A549 (cell line): ENCODE results near the gene KRTAP21-1. TPM values are rescaled to one million over a fixed set of nuclear protein-coding genes. Genes with fewer than 3 reads are reported as not detected.

ENCODE experiments used
- ATAC-seq, 2 experiments: fragments of 200-7000 bp in 1 of 2; fragments of >200 bp in 1 of 2; cut with Nextera tagmentation in 1 of 2; cut with Tn5 transposase in 1 of 2; 3 replicates each; pipeline versions ENCODE4 v1.8.0 to v1.9.1; 2018 to 2020; ENCODE audit warnings: mild to moderate bottlenecking in 1 of 2, moderate library complexity in 1 of 2
- CTCF ChIA-PET: fragments of 300-600 bp; sonication (Branson Sonifier 250); formaldehyde crosslinking; extraction: SDS; loops from one replicate; lab custom pipeline; 2021; ENCODE audit warnings: antibody characterized with exemption, inconsistent platforms; lab: Yijun Ruan, JAX
- POLR2A ChIA-PET: fragments of 350-600 bp; formaldehyde crosslinking; extraction: SDS; loops from one replicate; lab custom pipeline; 2021; ENCODE audit warnings: antibody characterized with exemption, inconsistent platforms; lab: Yijun Ruan, JAX
- DNase-seq, 2 experiments: peaks; one replicate each; pipeline versions ENCODE4 v3.0.0 to v3.0.0-alpha.2; 2011 to 2016; ENCODE audit warnings: low read depth in 1 of 2, low spot score in 1 of 2
- FAIRE-seq: peaks from 2 replicates; lab custom pipeline; 2011; peaks lifted over from hg19 to GRCh38; lab: Jason Lieb, UNC
- H3K27ac ChIP-seq, 2 experiments: fragments of >200 bp; sonication (Bioruptor Twin); formaldehyde crosslinking; 3 replicates each; pipeline ENCODE4 v1.5.1; 2016 to 2017
- H3K4me1 ChIP-seq: fragments of >200 bp; sonication (Bioruptor Twin); formaldehyde crosslinking; 3 replicates; pipeline ENCODE4 v1.6.1; 2016
- H3K4me2 ChIP-seq: fragments of >200 bp; sonication (Bioruptor Twin); formaldehyde crosslinking; 3 replicates; pipeline ENCODE4 v1.6.1; 2016
- H3K4me3 ChIP-seq: fragments of >200 bp; sonication (Bioruptor Twin); formaldehyde crosslinking; 3 replicates; pipeline ENCODE4 v1.5.1; 2016
- H3K9me3 ChIP-seq: fragments of >200 bp; sonication (Bioruptor Twin); formaldehyde crosslinking; 3 replicates; pipeline ENCODE4 v1.6.1; 2016
- ATOH8 ChIP-seq: fragments of 250-450 bp; sonication (Bioruptor Pico); IDR thresholded peaks from 2 replicates; pipeline ENCODE4 v1.5.0; 2020; ENCODE audit warnings: low read depth, mild to moderate bottlenecking, moderate library complexity
- BHLHE40 ChIP-seq: IDR thresholded peaks from 2 replicates; pipeline ENCODE4 v1.6.1; 2012; ENCODE audit warnings: low read depth, low read length, inconsistent platforms
- CBX8 ChIP-seq: fragments of 200-600 bp; sonication (generic); IDR thresholded peaks from 2 replicates; pipeline ENCODE4 v1.6.1; 2016
- CEBPB ChIP-seq, 2 experiments: fragments of >200 bp in 1 of 2; sonication (Bioruptor Twin) in 1 of 2; formaldehyde crosslinking in 1 of 2; IDR thresholded peaks; 2 replicates each; pipeline ENCODE4 v1.6.1; 2012 to 2016
- CHD2 ChIP-seq: fragments of 150-350 bp; IDR thresholded peaks from 2 replicates; pipeline ENCODE4 v1.6.1; 2014; ENCODE audit warnings: low read length; ENCODE audit not compliant: partially characterized antibody
- CHD4 ChIP-seq: fragments of 200-600 bp; sonication (generic); IDR thresholded peaks from 2 replicates; pipeline ENCODE4 v1.6.1; 2016; ENCODE audit warnings: antibody characterized with exemption, mild to moderate bottlenecking, borderline replicate concordance
- CTCF ChIP-seq: fragments of >200 bp; sonication (Bioruptor Twin); formaldehyde crosslinking; IDR thresholded peaks from 3 replicates; pipeline ENCODE4 v1.5.1; 2016
- EHMT2 ChIP-seq: fragments of 200-600 bp; sonication (generic); IDR thresholded peaks from 2 replicates; pipeline ENCODE4 v1.6.1; 2016; ENCODE audit warnings: antibody characterized with exemption, low read depth, mild to moderate bottlenecking, moderate library complexity
- ELK1 ChIP-seq: fragments of 150-350 bp; IDR thresholded peaks from 2 replicates; pipeline ENCODE4 v1.6.1; 2014; ENCODE audit warnings: low read depth, mild to moderate bottlenecking, low read length
- EP300 ChIP-seq, 2 experiments: fragments of >200 bp; sonication (Bioruptor Twin); formaldehyde crosslinking; IDR thresholded peaks; 2 replicates in 1 of 2; 3 replicates in 1 of 2; pipeline ENCODE4 v1.6.1; 2016 to 2017
- ESRRA ChIP-seq: fragments of 150-350 bp; IDR thresholded peaks from 2 replicates; pipeline ENCODE4 v1.6.1; 2014; ENCODE audit warnings: mild to moderate bottlenecking, low read length, borderline replicate concordance
- FOXS1 ChIP-seq: fragments of 250-450 bp; sonication (Bioruptor Pico); IDR thresholded peaks from 2 replicates; pipeline ENCODE4 v1.5.0; 2020; ENCODE audit warnings: mild to moderate bottlenecking, moderate library complexity
- GATA3 ChIP-seq: IDR thresholded peaks from 2 replicates; pipeline ENCODE4 v1.6.1; 2012; ENCODE audit warnings: borderline replicate concordance
- HDAC2 ChIP-seq: fragments of 200-600 bp; sonication (generic); IDR thresholded peaks from 2 replicates; pipeline ENCODE4 v1.6.1; 2016
- HEYL ChIP-seq: fragments of 250-450 bp; sonication (Bioruptor Pico); IDR thresholded peaks from 2 replicates; pipeline ENCODE4 v1.8.0; 2021; ENCODE audit warnings: mild to moderate bottlenecking, moderate library complexity
- JUN ChIP-seq, 2 experiments: fragments of >200 bp; sonication (Bioruptor Twin); formaldehyde crosslinking; IDR thresholded peaks; 2 replicates in 1 of 2; 3 replicates in 1 of 2; pipeline ENCODE4 v1.6.1; 2016 to 2017
- JUNB ChIP-seq: fragments of >200 bp; sonication (Bioruptor Twin); formaldehyde crosslinking; IDR thresholded peaks from 2 replicates; pipeline ENCODE4 v1.6.1; 2016
- MAFK ChIP-seq: fragments of 450-650 bp; IDR thresholded peaks from 2 replicates; pipeline ENCODE4 v1.6.1; 2014; ENCODE audit not compliant: partially characterized antibody
- MYC ChIP-seq: IDR thresholded peaks from 2 replicates; pipeline ENCODE4 v1.6.1; 2012; ENCODE audit warnings: mild to moderate bottlenecking, inconsistent platforms, low read length, improper control_type of control experiment, borderline replicate concordance
- NPAS2 ChIP-seq: fragments of 250-450 bp; sonication (Bioruptor Pico); IDR thresholded peaks from 2 replicates; pipeline ENCODE4 v1.8.0; 2022; ENCODE audit warnings: mild to moderate bottlenecking, moderate library complexity, borderline replicate concordance
- PBX3 ChIP-seq: IDR thresholded peaks from 2 replicates; pipeline ENCODE4 v1.6.1; 2012
- POLR2AphosphoS2 ChIP-seq: conservative IDR thresholded peaks from 2 replicates; pipeline ENCODE4 v1.6.1; 2012; ENCODE audit warnings: low read length, improper control_type of control experiment, inconsistent platforms
- RNF2 ChIP-seq: fragments of 200-600 bp; sonication (generic); IDR thresholded peaks from 2 replicates; pipeline ENCODE4 v1.6.1; 2016; ENCODE audit warnings: low read depth, mild to moderate bottlenecking, antibody characterized with exemption, moderate library complexity, borderline replicate concordance
- SMC3 ChIP-seq: fragments of >200 bp; sonication (Bioruptor Twin); formaldehyde crosslinking; IDR thresholded peaks from 3 replicates; pipeline ENCODE4 v1.6.1; 2018; ENCODE audit warnings: inconsistent platforms
- SREBF2 ChIP-seq: fragments of 450-650 bp; IDR thresholded peaks from 2 replicates; pipeline ENCODE4 v1.6.1; 2014; ENCODE audit warnings: mild to moderate bottlenecking, moderate library complexity
- TFCP2L1 ChIP-seq: fragments of 250-450 bp; sonication (Bioruptor Pico); IDR thresholded peaks from 2 replicates; pipeline ENCODE4 v1.5.0; 2021; ENCODE audit warnings: mild to moderate bottlenecking
- ZC3H11A ChIP-seq: fragments of 450-650 bp; IDR thresholded peaks from 2 replicates; pipeline ENCODE4 v1.6.1; 2014; ENCODE audit warnings: antibody characterized with exemption, mild to moderate bottlenecking
- ZFP36 ChIP-seq: fragments of 450-650 bp; IDR thresholded peaks from 2 replicates; pipeline ENCODE4 v1.6.1; 2014; ENCODE audit warnings: borderline replicate concordance; ENCODE audit not compliant: partially characterized antibody
- ZSCAN20 ChIP-seq: fragments of 250-450 bp; sonication (Bioruptor Pico); IDR thresholded peaks from 2 replicates; pipeline ENCODE4 v1.8.0; 2022; ENCODE audit warnings: mild to moderate bottlenecking, moderate library complexity
- WGBS: methylation state at CpG from one replicate; pipeline ENCODE4 v1.1.6; 2017; ENCODE audit errors: missing lambda C conversion rate; 5-methylcytosine and 5-hydroxymethylcytosine counted together
- polyA plus RNA-seq, 4 experiments: library from polyadenylated mRNA; depleted of rRNA in 3 of 4; stranded (reverse); fragments of >200 nt; fragmentation: RNase III in 1 of 4; extraction: RNeasy Plus Mini Kit Qiagen cat#74134 plus additional on column Dnase treatment in 1 of 4; gene quantifications; 2 replicates in 3 of 4; 3 replicates in 1 of 4; pipeline ENCODE4 v1.2.3, GENCODE V29; 2011 to 2017
- TF ChIP-seq, protein P1 (sequence below): IDR thresholded peaks from 2 replicates; pipeline ENCODE4 v1.6.1; 2012
- TF ChIP-seq, protein P2 (sequence below): fragments of >200 bp; sonication (Bioruptor Twin); formaldehyde crosslinking; IDR thresholded peaks from 2 replicates; pipeline ENCODE4 v1.6.1; 2016

Gene KRTAP21-1
- polyA plus RNA-seq, 2 of the 4 experiments (the other 2 are of a cell fraction) = not detected

GRCh38 chr21:30747159-30747558 is 8.1 kb downstream of the KRTAP21-1 start, which contains the start of gene KRTAP21-2:
Gene KRTAP21-2, minus strand, starts transcription at chr21:30747259. Its CDS starts 57 bp downstream, at chr21:30747202.
- Histone ChIP-seq H3K4me1 (no peaks in the 10 kb centered on the region), H3K9me3 (no peaks in the 10 kb centered on the region), H3K27ac (no peak within 1 kb of the TSS), H3K4me3 (no peak within 1 kb of the TSS), H3K4me2 (no peak within 1 kb of the TSS)
- TF ChIP-seq CHD2 (no peak), FOXS1 (CRISPR knock-in tag) (no peak), GATA3 (no peak), CEBPB (IDR thresholded peaks at IDR 0.05) (no peak), TFCP2L1 (CRISPR knock-in tag) (no peak), POLR2AphosphoS2 (no peak), ESRRA (no peak), ZC3H11A (no peak), ZFP36 (no peak), CHD4 (no peak), JUN (IDR thresholded peaks at IDR 0.05) (no peak), CTCF (no peak), BHLHE40 (no peak), MYC (no peak), NPAS2 (CRISPR knock-in tag) (no peak), ATOH8 (no peak), CBX8 (no peak)
- TF ChIP-seq, protein P1, sequence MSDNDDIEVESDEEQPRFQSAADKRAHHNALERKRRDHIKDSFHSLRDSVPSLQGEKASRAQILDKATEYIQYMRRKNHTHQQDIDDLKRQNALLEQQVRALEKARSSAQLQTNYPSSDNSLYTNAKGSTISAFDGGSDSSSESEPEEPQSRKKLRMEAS = no peak
- ChIA-PET CTCF (interaction anchor here (1.1 kb wide), 1 partner anchor 16 kb away, joined by 3 read pairs; no protein-coding TSS in a partner anchor), POLR2A (no interaction called here)
- DNase-seq = no peak
- no peak for FAIRE-seq
- no peak for ATAC-seq

DNA sequence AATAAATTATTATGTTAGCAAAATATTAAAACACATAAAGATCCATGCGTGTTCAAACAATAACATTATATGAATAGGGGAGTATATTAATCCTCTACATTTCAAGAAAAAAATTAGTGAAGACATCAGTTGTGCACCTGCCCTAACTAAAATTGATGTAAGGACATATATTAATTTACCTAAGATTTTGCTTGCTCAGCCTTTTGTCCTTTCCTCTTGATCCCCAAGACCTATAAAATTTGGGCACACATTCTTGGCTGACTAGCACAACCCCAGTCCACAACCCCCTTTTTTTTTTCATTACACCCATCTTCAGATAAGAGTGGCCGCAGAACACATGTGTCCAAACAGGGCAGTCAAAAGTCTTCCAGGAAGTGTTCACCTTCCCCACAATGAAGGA is 14.8 kb downstream of the KRTAP21-1 start:
- WGBS = 41% methylated on average over 2 of the region's 2 CpGs
- POLR2A ChIA-PET = no interaction called here
- no peak for TF ChIP-seq PBX3
- TF ChIP-seq MAFK = peak; percentile 18
- TF ChIP-seq, all 56 proteins: peak for 1
- DNase-seq (no peak), ATAC-seq (no peak), FAIRE-seq (no peak)
- CTCF ChIA-PET = no interaction called here
- H3K9me3 ChIP-seq = no peaks in the 10 kb centered on the region
- H3K4me3 ChIP-seq = no peak overlapping the region
- H3K27ac ChIP-seq = no peak overlapping the region
- H3K4me1 ChIP-seq = no peaks in the 10 kb centered on the region
- H3K4me2 ChIP-seq = no peak overlapping the region

DNA sequence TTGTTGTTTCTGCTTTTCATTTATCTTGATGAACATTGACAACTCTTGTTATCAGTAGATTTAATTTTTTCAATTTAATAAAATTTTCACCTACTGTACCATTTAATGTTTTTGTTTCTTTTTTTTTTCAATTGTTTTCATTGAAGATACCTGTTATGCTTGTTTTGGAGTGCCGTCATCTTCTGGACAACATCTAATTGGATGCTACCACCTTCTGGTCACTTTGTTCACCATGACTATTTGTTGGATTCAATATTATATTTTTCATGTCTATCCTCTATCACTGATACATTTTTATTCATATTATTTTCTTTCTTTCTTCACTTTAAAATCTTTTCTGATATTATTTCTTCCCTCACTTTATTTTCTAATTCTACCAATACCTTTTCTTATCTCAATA is 22.2 kb downstream of the KRTAP21-1 start:
- ATAC-seq (no peak), DNase-seq (no peak), FAIRE-seq (no peak)
- Histone ChIP-seq H3K9me3 (no peaks in the 10 kb centered on the region), H3K4me3 (no peak overlapping the region), H3K4me1 (no peaks in the 10 kb centered on the region), H3K27ac (no peak overlapping the region), H3K4me2 (no peak overlapping the region)
- 4% methylated on average over 1 of the region's 1 CpG for WGBS
- CTCF ChIA-PET = no interaction called here
- POLR2A ChIA-PET = no interaction called here
- TF ChIP-seq EP300 (IDR thresholded peaks at IDR 0.05) = no peak
- TF ChIP-seq, protein P2, sequence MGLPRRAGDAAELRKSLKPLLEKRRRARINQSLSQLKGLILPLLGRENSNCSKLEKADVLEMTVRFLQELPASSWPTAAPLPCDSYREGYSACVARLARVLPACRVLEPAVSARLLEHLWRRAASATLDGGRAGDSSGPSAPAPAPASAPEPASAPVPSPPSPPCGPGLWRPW = no peak
- no peak for TF ChIP-seq EHMT2
- TF ChIP-seq JUN (IDR thresholded peaks at IDR 0.05) = no peak
- TF ChIP-seq ELK1 = no peak
- no peak for TF ChIP-seq ZC3H11A
- TF ChIP-seq NPAS2 (CRISPR knock-in tag) = no peak
- TF ChIP-seq ZSCAN20 (CRISPR knock-in tag) = no peak
- TF ChIP-seq SREBF2 = no peak
- no peak for TF ChIP-seq FOXS1 (CRISPR knock-in tag)
- no peak for TF ChIP-seq TFCP2L1 (CRISPR knock-in tag)
- no peak for TF ChIP-seq GATA3
- no peak for TF ChIP-seq JUNB
- TF ChIP-seq RNF2 = no peak
- TF ChIP-seq POLR2AphosphoS2 = no peak
- no peak for TF ChIP-seq HDAC2
- no peak for TF ChIP-seq HEYL
- TF ChIP-seq SMC3 = no peak
- TF ChIP-seq CHD4 = no peak
